GM18498 (cell line): Measurements from ENCODE around the gene REV1.
"Not testable (repeated sequence)": the region's sequence is repeated elsewhere in the genome, so short reads cannot be mapped to it uniquely, and the experiment has no call there.

Experiments used
- ATAC-seq: cut with Tn5 transposase; IDR thresholded peaks from one replicate; pipeline ENCODE4 v1.9.1; 2021; ENCODE audit warnings: mild to moderate bottlenecking, moderate library complexity; ENCODE audit not compliant: unreplicated experiment

REV1 gene

GRCh38 chr2:99487906-99488305 lies 1.9 kb downstream of the REV1 start:
- ATAC-seq = no peak

- no peak for ATAC-seq
Observed at GRCh38 chr2:99485824-99486223, 4.0 kb downstream of the REV1 start.

- no peak for ATAC-seq
Observed at GRCh38 chr2:99485411-99485810, 4.4 kb downstream of the REV1 start.

DNA sequence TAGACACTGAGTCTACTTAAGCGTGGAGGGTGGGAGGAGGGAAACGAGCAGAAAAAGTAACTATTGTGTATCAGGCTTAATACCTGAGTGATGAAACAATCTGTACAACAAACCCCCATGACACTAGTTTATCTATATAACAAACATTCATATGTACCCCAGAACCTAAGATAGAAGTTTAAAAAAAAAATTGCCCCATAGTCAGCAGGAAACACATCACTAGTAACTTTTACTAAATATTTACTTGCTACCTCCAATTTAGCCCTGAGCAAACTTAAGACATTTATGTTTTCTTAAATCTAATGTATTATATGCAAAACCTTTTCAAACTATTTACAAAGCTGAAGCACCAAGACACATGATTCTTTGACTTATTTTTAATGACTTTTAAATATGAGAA lies 5.6 kb downstream of the REV1 start:
- no peak for ATAC-seq

GRCh38 chr2:99481941-99482340 lies 7.9 kb downstream of the REV1 start:
- ATAC-seq = no peak

DNA sequence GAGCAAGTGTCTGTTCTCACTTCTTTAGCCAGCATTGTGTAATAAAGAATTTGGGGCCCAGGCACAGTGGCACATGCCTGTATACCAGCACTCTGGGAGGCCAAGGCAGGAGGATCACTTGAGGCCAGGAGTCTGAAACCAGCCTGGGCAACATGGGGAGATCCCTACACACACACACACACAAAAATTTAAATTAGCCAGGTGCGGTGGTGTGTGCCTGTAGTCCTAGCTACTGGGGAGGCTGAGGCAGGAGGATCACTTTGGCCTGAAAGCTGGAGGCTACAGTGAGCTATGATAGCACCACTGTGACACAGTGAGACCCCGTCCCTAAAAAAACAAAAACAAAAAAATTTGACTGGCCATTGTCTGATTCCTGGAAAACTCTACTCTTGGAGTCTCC lies 8.3 kb downstream of the REV1 start:
- ATAC-seq = no peak

- no peak for ATAC-seq
Observed at GRCh38 chr2:99480390-99480789, 9.4 kb downstream of the REV1 start.

DNA sequence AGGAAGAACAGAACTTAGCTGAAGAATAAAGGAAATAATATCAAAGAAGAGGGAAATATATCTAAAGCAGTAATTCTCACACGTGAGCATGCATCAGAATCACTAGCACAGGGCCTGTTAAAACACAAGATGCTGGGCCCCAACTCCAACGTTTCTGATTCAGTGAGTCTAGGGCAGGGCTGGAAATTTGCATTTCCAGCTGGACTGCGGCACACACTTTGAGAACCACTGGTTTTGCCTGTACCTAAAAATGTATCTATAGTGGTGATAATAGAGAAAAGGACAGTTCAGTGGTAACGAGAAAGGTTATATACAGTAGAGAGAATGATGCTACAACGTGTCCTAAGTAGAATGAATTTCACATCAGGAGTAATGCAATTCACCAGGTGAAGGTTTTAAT lies 11.2 kb downstream of the REV1 start:
- no peak for ATAC-seq

- no peak for ATAC-seq
Observed at GRCh38 chr2:99477054-99477453, 12.8 kb downstream of the REV1 start.

DNA sequence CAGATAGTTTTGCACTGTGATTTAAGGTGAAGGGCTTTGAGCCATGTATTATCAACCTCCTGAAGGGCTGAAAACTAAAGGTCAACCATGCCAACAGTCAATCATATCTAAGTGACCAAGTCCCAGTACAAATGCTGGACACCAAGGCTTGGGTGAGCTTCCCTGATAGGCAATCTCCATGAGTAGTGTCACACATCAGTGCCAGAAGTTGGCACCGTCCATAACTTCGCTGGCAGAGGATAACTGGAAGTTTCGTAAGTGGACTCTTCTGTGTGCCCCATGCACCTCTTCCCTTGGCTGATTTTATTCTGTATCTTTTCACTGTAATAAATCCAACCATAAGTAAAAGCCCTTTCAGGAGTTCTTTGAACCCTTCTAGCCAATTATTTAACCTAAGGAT lies 13.2 kb downstream of the REV1 start:
- no peak for ATAC-seq

GRCh38 chr2:99475095-99475494 lies 14.7 kb downstream of the REV1 start:
- ATAC-seq = not testable (repeated sequence)

GRCh38 chr2:99473518-99474083 lies 16.2 kb downstream of the REV1 start:
- ATAC-seq = no peak

- ATAC-seq = no peak
Observed at GRCh38 chr2:99472600-99472960, 17.2 kb downstream of the REV1 start.

- ATAC-seq = no peak
Observed at GRCh38 chr2:99471654-99472599, 17.9 kb downstream of the REV1 start.

GRCh38 chr2:99470957-99471356 lies 18.9 kb downstream of the REV1 start:
- ATAC-seq = no peak

- not testable (repeated sequence) for ATAC-seq
Observed at GRCh38 chr2:99470459-99470858, 19.4 kb downstream of the REV1 start.

DNA sequence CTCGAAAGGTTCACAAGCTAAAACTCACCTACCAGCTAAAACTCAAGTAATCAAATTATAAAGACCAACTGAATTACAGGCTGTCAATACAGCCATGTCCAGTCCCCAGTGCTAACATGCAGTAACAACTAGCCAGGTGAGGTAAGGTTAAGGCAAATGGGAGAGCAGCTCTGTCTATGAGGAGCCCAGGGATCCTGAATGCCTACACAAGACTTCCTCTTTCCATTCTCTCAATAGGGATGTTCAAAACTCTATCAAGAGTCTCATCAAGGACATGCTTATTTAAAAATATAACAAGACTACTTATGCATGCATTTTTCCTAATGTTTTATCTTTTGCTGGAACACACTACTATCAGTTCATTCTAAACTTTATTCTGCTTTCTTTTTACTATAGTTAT lies 20.4 kb downstream of the REV1 start:
- ATAC-seq = no peak

DNA sequence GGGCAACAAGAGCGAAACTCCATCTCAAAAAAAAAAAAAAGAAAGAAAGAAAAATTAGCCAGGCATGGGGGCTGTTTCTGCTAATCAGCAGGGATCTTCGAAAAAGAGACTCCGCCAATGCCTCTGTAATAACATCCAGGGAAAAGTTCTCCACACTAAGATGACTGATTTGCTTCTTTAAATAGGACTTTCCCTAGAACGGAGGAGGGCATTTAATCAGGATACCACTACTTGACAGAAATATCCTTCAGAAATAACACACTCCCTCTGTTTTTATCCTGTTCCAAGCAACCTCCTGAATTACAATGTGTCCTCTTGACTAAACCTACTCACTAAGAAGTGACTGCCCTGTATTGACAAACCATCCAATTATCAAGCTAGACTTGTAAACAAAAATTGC lies 21.7 kb downstream of the REV1 start:
- no peak for ATAC-seq

GRCh38 chr2:99467390-99467789 lies 22.4 kb downstream of the REV1 start:
- ATAC-seq = no peak

DNA sequence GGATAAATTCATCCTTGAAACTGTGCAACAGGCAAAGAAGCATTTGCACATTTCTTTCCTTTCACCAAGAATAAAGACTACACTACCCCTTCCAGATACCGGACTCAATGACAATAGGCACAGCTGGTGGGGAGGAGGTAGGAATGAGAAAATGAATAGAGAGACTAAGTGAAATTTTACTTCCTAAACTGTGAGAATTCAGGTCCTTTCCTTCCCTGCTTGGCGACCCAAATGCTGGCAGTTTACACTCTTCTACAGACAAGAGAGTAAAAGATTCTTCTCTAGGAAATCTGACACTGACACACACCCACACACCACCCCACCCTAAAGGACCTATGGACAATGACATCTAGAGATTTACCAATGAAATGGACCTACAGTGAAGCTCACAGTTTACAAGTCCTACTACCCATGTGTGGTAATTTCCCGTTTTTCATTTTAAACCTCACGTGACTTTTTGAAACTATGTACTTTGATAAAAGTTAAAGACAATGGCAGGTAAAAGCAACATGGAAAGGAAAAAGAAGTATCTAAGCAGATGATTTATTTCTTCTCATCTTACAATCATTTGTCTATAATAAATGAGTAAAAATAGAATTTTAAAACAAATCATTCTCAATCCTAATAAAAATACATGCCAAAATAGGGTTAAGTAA lies 27.9 kb downstream of the REV1 start:
- no peak for ATAC-seq

DNA sequence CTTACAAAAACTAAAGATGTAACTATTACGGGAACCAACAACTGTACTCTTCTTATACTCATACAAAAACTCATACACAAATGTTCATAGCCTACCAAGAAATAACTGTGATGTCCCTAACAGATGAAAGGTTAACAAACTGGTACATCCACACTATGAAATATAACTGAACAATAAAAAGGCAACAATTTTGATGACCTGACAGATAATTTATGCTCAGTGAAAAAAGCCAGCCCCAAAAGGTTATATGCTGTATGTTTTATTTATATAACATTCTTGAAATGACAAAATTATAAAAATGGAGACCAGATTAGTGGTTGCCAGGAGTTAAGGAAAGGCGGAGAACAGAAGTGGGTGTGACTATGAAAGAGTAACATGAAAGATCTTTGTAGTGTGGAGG lies 31.3 kb downstream of the REV1 start:
- ATAC-seq = no peak

DNA sequence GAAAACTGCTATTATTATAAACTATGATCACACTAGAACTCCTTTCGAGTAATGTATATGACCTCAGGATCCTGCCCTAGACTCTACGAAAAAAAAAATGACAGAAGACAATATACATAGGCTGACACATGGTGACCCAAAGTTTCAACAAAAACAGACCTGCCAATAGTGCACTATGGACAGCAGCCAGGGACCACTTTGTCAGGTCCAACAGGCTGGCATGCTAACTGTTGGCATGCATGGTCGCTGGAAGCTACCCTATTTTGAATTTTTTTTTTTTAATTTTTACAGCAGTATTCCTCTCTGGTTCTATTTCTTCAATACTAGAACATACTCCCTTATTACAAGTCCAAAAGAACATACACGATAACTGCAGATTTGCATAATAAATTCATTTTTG lies 38.1 kb downstream of the REV1 start:
- ATAC-seq = no peak
